HepG2 (cell line): ENCODE results near the gene PGM3. TPM values are rescaled to one million over a fixed set of nuclear protein-coding genes. Genes with fewer than 3 reads are reported as not detected.

Experiments
- ATAC-seq: fragments of 200-7000 bp; cut with Tn5 transposase; 3 replicates; pipeline ENCODE4 v1.9.1; 2020; ENCODE audit warnings: mild to moderate bottlenecking, moderate library complexity
- BruUV-seq: library from RNA; stranded (reverse); fragments of 400-500 nt; replicated peaks from 2 replicates; lab custom pipeline; 2021; lab: Mats Ljungman, UMichigan
- CTCF ChIA-PET: fragments of 300-600 bp; formaldehyde crosslinking; extraction: SDS; loops from one replicate; lab custom pipeline; 2021; ENCODE audit warnings: low total read pairs, inconsistent platforms, low intra/inter-chr PET ratio; lab: Yijun Ruan, JAX
- POLR2A ChIA-PET: fragments of 350-600 bp; sonication (Branson Sonifier 250); formaldehyde crosslinking; loops from one replicate; lab custom pipeline; 2020; ENCODE audit warnings: antibody characterized with exemption, inconsistent platforms; lab: Yijun Ruan, JAX
- DNase-seq: peaks from one replicate; pipeline ENCODE4 v3.0.0-alpha.2; 2015; ENCODE audit warnings: low spot score
- FAIRE-seq: peaks from 3 replicates; lab custom pipeline; 2011; peaks lifted over from hg19 to GRCh38; lab: Jason Lieb, UNC
- H2AFZ ChIP-seq: one replicate; pipeline ENCODE4 v1.6.1; 2011; ENCODE audit warnings: low read length, inconsistent platforms
- H3K27ac ChIP-seq: fragments of 300-600 bp; 3 replicates; pipeline ENCODE4 v1.8.0; 2011; ENCODE audit warnings: mixed run types, mild to moderate bottlenecking, mixed read lengths, low read length, inconsistent platforms; ENCODE audit not compliant: insufficient read depth; ENCODE audit errors: extremely low read length
- H3K27me3 ChIP-seq, 2 experiments: fragments of 200-600 bp in 1 of 2; 2 replicates in 1 of 2; 3 replicates in 1 of 2; pipeline versions ENCODE4 v1.6.0 to v1.8.0; 2011; ENCODE audit warnings: low read length in 2 of 2, mild to moderate bottlenecking in 2 of 2, moderate library complexity in 2 of 2, inconsistent platforms in 1 of 2; ENCODE audit not compliant: insufficient read depth in 2 of 2, control insufficient read depth in 1 of 2
- H3K36me3 ChIP-seq, 2 experiments: fragments of 200-600 bp in 1 of 2; replicated peaks in 1 of 2; 2 replicates in 1 of 2; 3 replicates in 1 of 2; pipeline versions ENCODE4 v1.5.1 to v1.8.0; 2011; ENCODE audit warnings: low read length in 2 of 2, inconsistent platforms in 1 of 2; ENCODE audit not compliant: insufficient read depth in 2 of 2, control insufficient read depth in 1 of 2
- H3K4me1 ChIP-seq: 2 replicates; pipeline ENCODE4 v1.5.1; 2012; ENCODE audit warnings: low read length, inconsistent platforms; ENCODE audit not compliant: insufficient read depth
- H3K4me2 ChIP-seq: 2 replicates; pipeline ENCODE4 v1.6.0; 2011; ENCODE audit warnings: low read depth, low read length, inconsistent platforms
- H3K4me3 ChIP-seq, 3 experiments: fragments of 200-600 bp in 1 of 3; sonication (generic), shearing (Covaris generic) in 1 of 3; replicated peaks in 1 of 3; 2 replicates each; pipeline ENCODE4 v1.5.1; 2011 to 2016; ENCODE audit warnings: low read length in 3 of 3, inconsistent platforms in 2 of 3, low read depth in 2 of 3, mild to moderate bottlenecking in 2 of 3, control low read depth in 1 of 3, mixed read lengths in 1 of 3; ENCODE audit not compliant: insufficient read depth in 1 of 3
- H3K79me2 ChIP-seq: one replicate; pipeline ENCODE4 v1.6.1; 2011; ENCODE audit warnings: low read length, inconsistent platforms; ENCODE audit not compliant: insufficient read depth
- H3K9ac ChIP-seq: 2 replicates; pipeline ENCODE4 v1.6.0; 2011; ENCODE audit warnings: mild to moderate bottlenecking, low read depth, low read length, inconsistent platforms; ENCODE audit not compliant: insufficient read depth
- H3K9me3 ChIP-seq: 2 replicates; pipeline ENCODE4 v1.5.1; 2012; ENCODE audit warnings: mild to moderate bottlenecking, low read length
- H4K20me1 ChIP-seq: 2 replicates; pipeline ENCODE4 v1.6.0; 2011; ENCODE audit warnings: inconsistent platforms, mild to moderate bottlenecking, low read length, moderate library complexity; ENCODE audit not compliant: insufficient read depth
- ATM ChIP-seq: fragments of 450-650 bp; IDR thresholded peaks from 2 replicates; pipeline ENCODE4 v1.7.1; 2017; ENCODE audit warnings: mild to moderate bottlenecking, borderline replicate concordance
- EED ChIP-seq: sonication (generic); formaldehyde crosslinking; IDR thresholded peaks from 2 replicates; pipeline ENCODE4 v1.5.0; 2020; ENCODE audit warnings: mild to moderate bottlenecking, missing genetic modification reagents
- EHMT2 ChIP-seq: fragments of 200-600 bp; sonication (generic); IDR thresholded peaks from 2 replicates; pipeline ENCODE4 v1.7.0; 2017; ENCODE audit warnings: antibody characterized with exemption, low read depth, low read length, borderline replicate concordance
- ELF3 ChIP-seq: IDR thresholded peaks from 2 replicates; pipeline ENCODE4 v1.6.1; 2016; ENCODE audit warnings: missing genetic modification reagents, missing compliant biosample characterization
- FOXA3 ChIP-seq: IDR thresholded peaks from 2 replicates; pipeline ENCODE4 v1.6.1; 2016; ENCODE audit warnings: missing genetic modification reagents, missing compliant biosample characterization
- KLF9 ChIP-seq: IDR thresholded peaks from 2 replicates; pipeline ENCODE4 v1.6.1; 2016; ENCODE audit warnings: low read depth
- MEIS1 ChIP-seq: sonication (generic); formaldehyde crosslinking; IDR thresholded peaks from 2 replicates; pipeline ENCODE4 v1.9.0; 2021; ENCODE audit warnings: mild to moderate bottlenecking, missing genetic modification reagents, moderate library complexity, borderline replicate concordance
- SRSF4 ChIP-seq: fragments of 200-400 bp; formaldehyde crosslinking; IDR thresholded peaks from one replicate; pipeline ENCODE4 v1.6.1; 2018; ENCODE audit warnings: mild to moderate bottlenecking, low read depth, low read length, moderate library complexity; ENCODE audit not compliant: poor library complexity, severe bottlenecking
- XBP1 ChIP-seq: sonication (generic); formaldehyde crosslinking; IDR thresholded peaks from 2 replicates; pipeline ENCODE4 v1.5.0; 2020; ENCODE audit warnings: missing genetic modification reagents
- ZBTB38 ChIP-seq: sonication (generic); formaldehyde crosslinking; IDR thresholded peaks from 2 replicates; pipeline ENCODE4 v1.5.1; 2020; ENCODE audit warnings: mild to moderate bottlenecking, missing genetic modification reagents
- ZBTB42 ChIP-seq: sonication (generic); formaldehyde crosslinking; IDR thresholded peaks from 2 replicates; pipeline ENCODE4 v1.5.0; 2020; ENCODE audit warnings: mild to moderate bottlenecking, missing genetic modification reagents
- ZNF205 ChIP-seq: IDR thresholded peaks from 2 replicates; pipeline ENCODE4 v1.6.1; 2018; ENCODE audit warnings: missing biosample characterization, missing genetic modification reagents
- ZNF772 ChIP-seq: sonication (generic); formaldehyde crosslinking; IDR thresholded peaks from 2 replicates; pipeline ENCODE4 v1.5.0; 2020; ENCODE audit warnings: mild to moderate bottlenecking, missing genetic modification reagents
- WGBS: methylation state at CpG from one replicate; pipeline ENCODE4 v1.1.6; 2017; ENCODE audit warnings: low lambda C conversion rate; 5-methylcytosine and 5-hydroxymethylcytosine counted together
- in situ Hi-C: cut with HindIII; loops from 2 replicates; pipeline ENCODE4 v1.10.0; 2017; ENCODE audit warnings: low pct_unique_long_range_greater_than_20kb; ENCODE audit not compliant: extremely low pct_ligation_motif_present
- intact Hi-C: fragments of 100-400 bp; cut with micrococcal nuclease; formaldehyde crosslinking; loops from one replicate; pipeline ENCODE4 v1.10.0; 2022; ENCODE audit not compliant: unreplicated experiment
- polyA plus RNA-seq, 8 experiments: library from polyadenylated mRNA; depleted of rRNA in 3 of 8; stranded (reverse) in 7 of 8; unstranded in 1 of 8; fragments of >200 nt; fragmentation: Illumina TruSeq in 4 of 8; extraction: Trizol in 4 of 8; gene quantifications; 2 replicates each; pipeline versions ENCODE4 v1.2.1 to v1.2.3, GENCODE V29; 2011 to 2016; ENCODE audit warnings: low read depth in 4 of 8, missing spikeins in 1 of 8, mixed read lengths in 1 of 8; ENCODE audit not compliant: insufficient read depth in 1 of 8
- total RNA-seq, 5 experiments: library from RNA; depleted of rRNA; stranded (reverse); fragments of >200 nt; fragmentation: Illumina TruSeq; extraction: Trizol; gene quantifications; 2 replicates each; pipeline ENCODE4 v1.2.3, GENCODE V29; 2016; ENCODE audit warnings: low read depth in 1 of 5
- TF ChIP-seq, protein P1 (sequence below): sonication (generic); formaldehyde crosslinking; IDR thresholded peaks from 2 replicates; pipeline ENCODE4 v1.5.1; 2020; ENCODE audit warnings: missing genetic modification reagents, mild to moderate bottlenecking, borderline replicate concordance
- TF ChIP-seq, protein P2 (sequence below): sonication (generic); formaldehyde crosslinking; IDR thresholded peaks from 2 replicates; pipeline ENCODE4 v1.5.1; 2020; ENCODE audit warnings: mild to moderate bottlenecking, missing genetic modification reagents
- TF ChIP-seq, protein P3 (sequence below): sonication (generic); formaldehyde crosslinking; IDR thresholded peaks from 2 replicates; pipeline ENCODE4 v1.5.0; 2020; ENCODE audit warnings: mild to moderate bottlenecking, missing genetic modification reagents
- TF ChIP-seq, protein P4 (sequence below): sonication (generic); formaldehyde crosslinking; IDR thresholded peaks from 2 replicates; pipeline ENCODE4 v1.8.1; 2023; ENCODE audit warnings: mild to moderate bottlenecking, missing genetic modification reagents

Gene PGM3
- total and polyA plus RNA-seq, 2 of the 13 experiments (the other 11 are each of a cell fraction or from before 2014, with no cell fraction given), result 72.5 to 163 TPM

DNA sequence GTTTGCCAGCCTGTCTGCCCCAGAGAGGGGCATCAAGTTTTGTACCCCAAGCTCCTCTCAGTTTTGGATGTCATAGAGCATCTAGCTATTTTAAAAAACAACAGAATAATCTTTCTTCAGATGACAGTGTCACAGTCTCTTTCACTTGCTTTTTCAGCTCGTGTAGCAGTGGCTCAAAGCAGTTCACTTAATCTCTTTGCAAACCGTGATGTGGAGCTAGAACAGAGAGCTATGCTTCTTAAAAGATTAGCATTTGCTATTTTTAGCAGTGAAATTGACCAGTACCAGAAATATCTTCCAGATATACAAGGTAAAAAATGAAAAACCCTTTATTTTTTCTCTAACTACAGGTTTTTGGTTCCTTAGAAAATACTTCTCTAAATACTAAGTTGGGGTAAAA lies 37.3 kb downstream of the PGM3 start:
- POLR2A ChIA-PET, result no interaction called here
- BruUV-seq, result no TSS peak
- TF ChIP-seq ZBTB42 (CRISPR knock-in tag) (no peak), XBP1 (CRISPR knock-in tag) (no peak), ATM (no peak), ZNF772 (CRISPR knock-in tag) (no peak), KLF9 (no peak), MEIS1 (CRISPR knock-in tag) (no peak), ELF3 (no peak), SRSF4 (no peak), ZNF205 (CRISPR knock-in tag) (no peak), EHMT2 (no peak), ZBTB38 (CRISPR knock-in tag) (no peak), EED (CRISPR knock-in tag) (no peak), FOXA3 (CRISPR knock-in tag) (no peak)
- TF ChIP-seq, protein P1, sequence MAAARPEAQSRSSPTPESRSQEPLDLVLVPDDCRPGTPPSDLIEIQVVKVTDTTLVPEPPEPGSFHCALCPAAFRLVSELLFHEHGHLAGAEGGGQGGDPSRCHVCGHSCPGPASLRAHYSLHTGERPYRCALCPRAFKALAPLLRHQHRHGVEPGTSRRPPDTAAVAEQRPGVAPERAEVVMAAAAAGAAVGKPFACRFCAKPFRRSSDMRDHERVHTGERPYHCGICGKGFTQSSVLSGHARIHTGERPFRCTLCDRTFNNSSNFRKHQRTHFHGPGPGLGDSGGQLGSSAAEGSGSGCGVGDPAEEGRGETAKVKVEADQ (CRISPR knock-in tag), result no peak
- TF ChIP-seq, protein P2, sequence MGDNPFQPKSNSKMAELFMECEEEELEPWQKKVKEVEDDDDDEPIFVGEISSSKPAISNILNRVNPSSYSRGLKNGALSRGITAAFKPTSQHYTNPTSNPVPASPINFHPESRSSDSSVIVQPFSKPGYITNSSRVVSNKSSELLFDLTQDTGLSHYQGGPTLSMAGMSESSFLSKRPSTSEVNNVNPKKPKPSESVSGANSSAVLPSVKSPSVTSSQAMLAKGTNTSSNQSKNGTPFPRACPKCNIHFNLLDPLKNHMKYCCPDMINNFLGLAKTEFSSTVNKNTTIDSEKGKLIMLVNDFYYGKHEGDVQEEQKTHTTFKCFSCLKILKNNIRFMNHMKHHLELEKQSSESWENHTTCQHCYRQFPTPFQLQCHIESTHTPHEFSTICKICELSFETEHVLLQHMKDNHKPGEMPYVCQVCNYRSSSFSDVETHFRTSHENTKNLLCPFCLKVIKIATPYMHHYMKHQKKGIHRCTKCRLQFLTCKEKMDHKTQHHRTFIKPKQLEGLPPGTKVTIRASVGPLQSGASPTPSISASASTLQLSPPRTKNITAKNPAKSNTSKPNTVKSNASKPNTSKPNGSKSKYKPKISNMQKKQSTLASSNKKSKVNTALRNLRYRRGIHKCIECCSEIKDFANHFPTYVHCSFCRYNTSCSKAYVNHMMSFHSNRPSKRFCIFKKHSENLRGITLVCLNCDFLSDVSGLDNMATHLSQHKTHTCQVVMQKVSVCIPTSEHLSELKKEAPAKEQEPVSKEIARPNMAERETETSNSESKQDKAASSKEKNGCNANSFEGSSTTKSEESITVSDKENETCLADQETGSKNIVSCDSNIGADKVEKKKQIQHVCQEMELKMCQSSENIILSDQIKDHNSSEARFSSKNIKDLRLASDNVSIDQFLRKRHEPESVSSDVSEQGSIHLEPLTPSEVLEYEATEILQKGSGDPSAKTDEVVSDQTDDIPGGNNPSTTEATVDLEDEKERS (CRISPR knock-in tag), result no peak
- TF ChIP-seq, protein P3, sequence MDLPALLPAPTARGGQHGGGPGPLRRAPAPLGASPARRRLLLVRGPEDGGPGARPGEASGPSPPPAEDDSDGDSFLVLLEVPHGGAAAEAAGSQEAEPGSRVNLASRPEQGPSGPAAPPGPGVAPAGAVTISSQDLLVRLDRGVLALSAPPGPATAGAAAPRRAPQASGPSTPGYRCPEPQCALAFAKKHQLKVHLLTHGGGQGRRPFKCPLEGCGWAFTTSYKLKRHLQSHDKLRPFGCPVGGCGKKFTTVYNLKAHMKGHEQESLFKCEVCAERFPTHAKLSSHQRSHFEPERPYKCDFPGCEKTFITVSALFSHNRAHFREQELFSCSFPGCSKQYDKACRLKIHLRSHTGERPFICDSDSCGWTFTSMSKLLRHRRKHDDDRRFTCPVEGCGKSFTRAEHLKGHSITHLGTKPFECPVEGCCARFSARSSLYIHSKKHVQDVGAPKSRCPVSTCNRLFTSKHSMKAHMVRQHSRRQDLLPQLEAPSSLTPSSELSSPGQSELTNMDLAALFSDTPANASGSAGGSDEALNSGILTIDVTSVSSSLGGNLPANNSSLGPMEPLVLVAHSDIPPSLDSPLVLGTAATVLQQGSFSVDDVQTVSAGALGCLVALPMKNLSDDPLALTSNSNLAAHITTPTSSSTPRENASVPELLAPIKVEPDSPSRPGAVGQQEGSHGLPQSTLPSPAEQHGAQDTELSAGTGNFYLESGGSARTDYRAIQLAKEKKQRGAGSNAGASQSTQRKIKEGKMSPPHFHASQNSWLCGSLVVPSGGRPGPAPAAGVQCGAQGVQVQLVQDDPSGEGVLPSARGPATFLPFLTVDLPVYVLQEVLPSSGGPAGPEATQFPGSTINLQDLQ (CRISPR knock-in tag), result no peak
- TF ChIP-seq, protein P4, sequence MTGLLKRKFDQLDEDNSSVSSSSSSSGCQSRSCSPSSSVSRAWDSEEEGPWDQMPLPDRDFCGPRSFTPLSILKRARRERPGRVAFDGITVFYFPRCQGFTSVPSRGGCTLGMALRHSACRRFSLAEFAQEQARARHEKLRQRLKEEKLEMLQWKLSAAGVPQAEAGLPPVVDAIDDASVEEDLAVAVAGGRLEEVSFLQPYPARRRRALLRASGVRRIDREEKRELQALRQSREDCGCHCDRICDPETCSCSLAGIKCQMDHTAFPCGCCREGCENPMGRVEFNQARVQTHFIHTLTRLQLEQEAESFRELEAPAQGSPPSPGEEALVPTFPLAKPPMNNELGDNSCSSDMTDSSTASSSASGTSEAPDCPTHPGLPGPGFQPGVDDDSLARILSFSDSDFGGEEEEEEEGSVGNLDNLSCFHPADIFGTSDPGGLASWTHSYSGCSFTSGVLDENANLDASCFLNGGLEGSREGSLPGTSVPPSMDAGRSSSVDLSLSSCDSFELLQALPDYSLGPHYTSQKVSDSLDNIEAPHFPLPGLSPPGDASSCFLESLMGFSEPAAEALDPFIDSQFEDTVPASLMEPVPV (CRISPR knock-in tag), result no peak

More for the DNA sequence above, 37.3 kb downstream of the PGM3 start:
- Histone ChIP-seq H3K9me3 (no peaks in the 10 kb centered on the region), H4K20me1 (no peaks in the 10 kb centered on the region), H3K79me2 (no peaks in the 10 kb centered on the region), H3K4me1 (no peaks in the 10 kb centered on the region), H3K36me3 (peaks cover 0 to 19% of the 10 kb centered on the region in 2 experiments), H3K4me3 (no peak overlapping the region), H3K4me2 (no peak overlapping the region), H2AFZ (no peak overlapping the region), H3K9ac (no peak overlapping the region), H3K27me3 (no peaks in the 10 kb centered on the region), H3K27ac (no peak overlapping the region)
- ATAC-seq (no peak), DNase-seq (no peak), FAIRE-seq (no peak)
- in situ Hi-C loops (no loop called here), intact Hi-C loops (no loop called here)
- CTCF ChIA-PET, result no interaction called here
- WGBS, result 88% methylated on average over 2 of the region's 2 CpGs
